CD14-positive monocyte (primary cell): ENCODE results near the gene TMTC1. TPM values are rescaled to one million over a fixed set of nuclear protein-coding genes. Genes with fewer than 3 reads are reported as not detected.

Experiments
- DNase-seq, 3 donors: peaks; one replicate each; pipeline ENCODE4 v3.0.0-alpha.2; 2011 to 2022
- H2AFZ ChIP-seq: 2 replicates; pipeline ENCODE4 v1.6.0; 2012; ENCODE audit warnings: mild to moderate bottlenecking, low read depth, low read length, inconsistent platforms; ENCODE audit not compliant: insufficient read depth, poor library complexity, severe bottlenecking
- H3K27ac ChIP-seq, 2 donors: 1 replicate in 1 of 2; 2 replicates in 1 of 2; pipeline ENCODE4 v1.5.1; 2012 to 2013; ENCODE audit warnings: low read length in 2 of 2, control low read depth in 1 of 2, inconsistent platforms in 1 of 2, low read depth in 1 of 2, mild to moderate bottlenecking in 1 of 2
- H3K27me3 ChIP-seq, 2 donors: one replicate each; pipeline versions ENCODE4 v1.6.0 to v1.6.1; 2011 to 2013; ENCODE audit warnings: low read length in 2 of 2; ENCODE audit not compliant: control insufficient read depth in 2 of 2, insufficient read depth in 2 of 2
- H3K36me3 ChIP-seq, 2 donors: replicated peaks in 1 of 2; 1 replicate in 1 of 2; 2 replicates in 1 of 2; pipeline versions ENCODE4 v1.5.1 to v1.6.1; 2012 to 2013; ENCODE audit warnings: low read length in 2 of 2, control low read depth in 1 of 2, inconsistent platforms in 1 of 2, mild to moderate bottlenecking in 1 of 2; ENCODE audit not compliant: insufficient read depth in 2 of 2, control insufficient read depth in 1 of 2
- H3K4me1 ChIP-seq, 2 donors: 1 replicate in 1 of 2; 2 replicates in 1 of 2; pipeline versions ENCODE4 v1.5.1 to v1.6.1; 2012 to 2013; ENCODE audit warnings: low read length in 2 of 2, control low read depth in 1 of 2, inconsistent platforms in 1 of 2, mild to moderate bottlenecking in 1 of 2, moderate library complexity in 1 of 2; ENCODE audit not compliant: insufficient read depth in 2 of 2, control insufficient read depth in 1 of 2
- H3K4me2 ChIP-seq: replicated peaks from 2 replicates; pipeline ENCODE3; 2012; ENCODE audit warnings: low read length, moderate library complexity, mild to moderate bottlenecking; ENCODE audit not compliant: poor library complexity, severe bottlenecking; ENCODE audit errors: extremely low read depth
- H3K4me3 ChIP-seq, 3 experiments: fragments of 200-600 bp in 1 of 3; sonication (generic) in 1 of 3; replicated peaks in 1 of 3; 1 replicate in 2 of 3; 2 replicates in 1 of 3; pipeline ENCODE4 v1.5.1; 2011 to 2013; ENCODE audit warnings: low read length in 3 of 3, mild to moderate bottlenecking in 3 of 3, control low read depth in 2 of 3, low read depth in 2 of 3, inconsistent platforms in 1 of 3, moderate library complexity in 1 of 3
- H3K79me2 ChIP-seq: 2 replicates; pipeline ENCODE4 v1.6.0; 2012; ENCODE audit warnings: mild to moderate bottlenecking, control low read depth, inconsistent platforms, low read length, moderate library complexity; ENCODE audit not compliant: insufficient read depth
- H3K9ac ChIP-seq: 2 replicates; pipeline ENCODE4 v1.6.0; 2017; ENCODE audit warnings: low read length, mild to moderate bottlenecking; ENCODE audit not compliant: insufficient read depth, poor library complexity, severe bottlenecking
- H3K9me3 ChIP-seq, 2 donors: replicated peaks in 1 of 2; 1 replicate in 1 of 2; 2 replicates in 1 of 2; pipeline versions ENCODE4 v1.5.1 to v1.6.1; 2012 to 2013; ENCODE audit warnings: low read length in 2 of 2, control low read depth in 1 of 2; ENCODE audit not compliant: control insufficient read depth in 1 of 2, insufficient read depth in 1 of 2
- H4K20me1 ChIP-seq: 2 replicates; pipeline ENCODE4 v1.6.0; 2012; ENCODE audit warnings: mild to moderate bottlenecking, low read length, control low read depth, moderate library complexity; ENCODE audit not compliant: insufficient read depth
- H3K27ac Mint-ChIP-seq, 7 donors: one replicate each; pipeline ENCODE4 v1.8.0; 2020; ENCODE audit warnings: mild to moderate bottlenecking in 7 of 7, mixed read lengths in 7 of 7, moderate library complexity in 6 of 7, inconsistent platforms in 2 of 7
- H3K27me3 Mint-ChIP-seq, 3 donors: one replicate each; pipeline ENCODE4 v1.8.0; 2021 to 2022; ENCODE audit warnings: low read depth in 3 of 3, mild to moderate bottlenecking in 3 of 3, mixed read lengths in 3 of 3, moderate library complexity in 3 of 3, inconsistent platforms in 1 of 3
- H3K36me3 Mint-ChIP-seq, 2 donors: one replicate each; pipeline ENCODE4 v1.8.0; 2020; ENCODE audit warnings: mixed read lengths in 2 of 2, inconsistent platforms in 1 of 2, mild to moderate bottlenecking in 1 of 2
- H3K4me1 Mint-ChIP-seq: one replicate; pipeline ENCODE4 v1.8.0; 2020; ENCODE audit warnings: mild to moderate bottlenecking, mixed read lengths
- H3K4me3 Mint-ChIP-seq, 2 donors: one replicate each; pipeline ENCODE4 v1.8.0; 2020; ENCODE audit warnings: mild to moderate bottlenecking in 2 of 2, mixed read lengths in 2 of 2, moderate library complexity in 1 of 2
- H3K9me3 Mint-ChIP-seq, 7 donors: one replicate each; pipeline ENCODE4 v1.8.0; 2020 to 2022; ENCODE audit warnings: mixed read lengths in 7 of 7, mild to moderate bottlenecking in 6 of 7, moderate library complexity in 6 of 7, inconsistent platforms in 2 of 7
- WGBS: methylation state at CpG from one replicate; pipeline ENCODE4 v1.1.5; 2013; ENCODE audit warnings: missing lambda C conversion rate; ENCODE audit not compliant: insufficient coverage; 5-methylcytosine and 5-hydroxymethylcytosine counted together
- intact Hi-C, 2 donors: fragments of 100-400 bp; cut with micrococcal nuclease; formaldehyde crosslinking; loops; one replicate each; pipeline versions ENCODE4 v1.15.0 to v1.15.1; 2023
- polyA plus RNA-seq, 3 donors: library from polyadenylated mRNA; depleted of rRNA in 1 of 3; unstranded in 2 of 3; stranded (reverse) in 1 of 3; fragments of 300-500 nt in 2 of 3; fragments of >200 nt in 1 of 3; fragmentation: Illumina TruSeq in 2 of 3; gene quantifications; 1 replicate in 2 of 3; 2 replicates in 1 of 3; pipeline ENCODE4 v1.2.3, GENCODE V29; 2012 to 2021
- TF ChIP-seq, protein P1 (sequence below): fragments of 200-600 bp; IDR thresholded peaks from one replicate; pipeline ENCODE4 v1.8.0; 2022; ENCODE audit warnings: antibody characterized with exemption, mild to moderate bottlenecking

Gene TMTC1
- polyA plus RNA-seq, 3 donors: 0.57 to 5.6 (median 2.1) TPM

DNA sequence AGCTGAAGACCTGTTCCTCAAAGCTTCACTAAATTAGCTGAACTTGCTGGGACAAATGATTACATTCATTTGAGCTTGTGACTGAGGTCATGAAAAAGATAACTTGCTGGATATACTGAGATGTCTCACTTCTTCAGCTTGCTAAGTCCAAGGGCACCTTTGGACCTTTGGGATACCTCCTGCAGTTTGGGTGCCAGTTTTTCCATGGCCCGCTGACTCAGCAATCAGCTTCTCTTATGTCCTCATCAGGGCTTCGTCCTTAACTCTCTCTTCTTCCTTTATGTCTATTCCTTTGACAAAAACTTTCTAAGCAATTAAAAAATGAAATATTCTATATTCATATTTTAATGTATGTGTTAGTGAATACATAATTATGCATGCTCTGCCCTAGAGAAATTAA lies 331.9 kb downstream of the TMTC1 start:
- H3K27ac Mint-ChIP-seq: no peak overlapping the region
- H3K4me3 ChIP-seq: no peak overlapping the region
- H3K4me1 Mint-ChIP-seq: no peaks in the 10 kb centered on the region
- no peaks in the 10 kb centered on the region for H3K36me3 Mint-ChIP-seq
- no peaks in the 10 kb centered on the region for H3K4me1 ChIP-seq
- peaks cover 0 to 14% (median 2%) of the 10 kb centered on the region in 3 donors for H3K27me3 Mint-ChIP-seq
- no peaks in the 10 kb centered on the region for H3K79me2 ChIP-seq
- no peak overlapping the region for H3K4me2 ChIP-seq
- no peaks in the 10 kb centered on the region for H3K9me3 ChIP-seq
- TF ChIP-seq, protein P1, sequence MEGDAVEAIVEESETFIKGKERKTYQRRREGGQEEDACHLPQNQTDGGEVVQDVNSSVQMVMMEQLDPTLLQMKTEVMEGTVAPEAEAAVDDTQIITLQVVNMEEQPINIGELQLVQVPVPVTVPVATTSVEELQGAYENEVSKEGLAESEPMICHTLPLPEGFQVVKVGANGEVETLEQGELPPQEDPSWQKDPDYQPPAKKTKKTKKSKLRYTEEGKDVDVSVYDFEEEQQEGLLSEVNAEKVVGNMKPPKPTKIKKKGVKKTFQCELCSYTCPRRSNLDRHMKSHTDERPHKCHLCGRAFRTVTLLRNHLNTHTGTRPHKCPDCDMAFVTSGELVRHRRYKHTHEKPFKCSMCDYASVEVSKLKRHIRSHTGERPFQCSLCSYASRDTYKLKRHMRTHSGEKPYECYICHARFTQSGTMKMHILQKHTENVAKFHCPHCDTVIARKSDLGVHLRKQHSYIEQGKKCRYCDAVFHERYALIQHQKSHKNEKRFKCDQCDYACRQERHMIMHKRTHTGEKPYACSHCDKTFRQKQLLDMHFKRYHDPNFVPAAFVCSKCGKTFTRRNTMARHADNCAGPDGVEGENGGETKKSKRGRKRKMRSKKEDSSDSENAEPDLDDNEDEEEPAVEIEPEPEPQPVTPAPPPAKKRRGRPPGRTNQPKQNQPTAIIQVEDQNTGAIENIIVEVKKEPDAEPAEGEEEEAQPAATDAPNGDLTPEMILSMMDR: no peak
- 100% methylated on average over 1 of the region's 2 CpGs for WGBS
- no peak overlapping the region for H2AFZ ChIP-seq
- intact Hi-C loops: no loop called here
- H3K27me3 ChIP-seq: no peaks in the 10 kb centered on the region
- H3K9ac ChIP-seq: no peak overlapping the region
- DNase-seq: no peak
- H3K4me3 Mint-ChIP-seq: no peak overlapping the region
- H3K27ac ChIP-seq: no peak overlapping the region
- peaks cover 0 to 2% (median 2%) of the 10 kb centered on the region in 7 donors for H3K9me3 Mint-ChIP-seq
- no peaks in the 10 kb centered on the region for H3K36me3 ChIP-seq
- no peaks in the 10 kb centered on the region for H4K20me1 ChIP-seq
